D721Med (cell line): ENCODE measurements around the gene MEX3D.

Experiments used
- DNase-seq: peaks from one replicate; pipeline ENCODE4 v3.0.0; 2011; ENCODE audit warnings: low spot score; ENCODE audit not compliant: insufficient read length
- FAIRE-seq: peaks from 2 replicates; lab custom pipeline; 2011; peaks lifted over from hg19 to GRCh38; lab: Jason Lieb, UNC
- TF ChIP-seq, protein P1 (sequence below): IDR thresholded peaks from 2 replicates; pipeline ENCODE4 v1.5.1; 2012; ENCODE audit warnings: mild to moderate bottlenecking, control low read depth; ENCODE audit not compliant: insufficient read depth; ENCODE audit errors: missing control alignments

The MEX3D gene

DNA sequence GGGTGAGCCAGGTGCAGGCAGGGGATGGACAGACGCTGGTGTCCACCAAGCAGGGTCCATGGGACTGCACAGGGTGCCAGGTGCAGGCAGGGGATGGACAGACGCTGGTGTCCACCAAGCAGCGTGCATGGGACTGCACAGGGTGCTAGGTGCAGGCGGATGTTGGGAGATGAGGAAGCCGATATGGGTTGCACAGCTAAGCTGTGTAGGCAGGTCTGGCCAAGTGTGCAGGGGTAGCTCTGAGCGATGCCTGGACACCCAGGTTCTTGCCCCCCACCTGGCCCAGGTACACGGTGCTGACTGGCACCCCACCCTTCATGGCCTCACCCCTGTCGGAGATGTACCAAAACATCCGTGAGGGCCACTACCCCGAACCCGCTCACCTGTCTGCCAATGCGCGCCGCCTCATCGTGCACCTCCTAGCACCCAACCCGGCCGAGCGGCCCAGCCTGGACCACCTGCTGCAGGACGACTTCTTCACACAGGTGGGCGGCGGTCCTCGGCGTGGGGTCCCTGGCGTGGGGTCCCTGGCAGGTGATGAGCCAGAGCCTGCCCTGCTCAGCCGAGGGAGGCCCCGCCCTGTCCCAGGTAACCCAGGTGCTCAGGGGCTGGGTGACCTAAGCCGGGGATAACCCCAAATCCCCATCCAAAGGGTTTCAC lies 40.3 kb downstream of the MEX3D start:
- FAIRE-seq (no peak), DNase-seq (no peak)

GRCh38 chr19:1526979-1527649 lies 41.0 kb downstream of the MEX3D start:
- TF ChIP-seq, protein P1, sequence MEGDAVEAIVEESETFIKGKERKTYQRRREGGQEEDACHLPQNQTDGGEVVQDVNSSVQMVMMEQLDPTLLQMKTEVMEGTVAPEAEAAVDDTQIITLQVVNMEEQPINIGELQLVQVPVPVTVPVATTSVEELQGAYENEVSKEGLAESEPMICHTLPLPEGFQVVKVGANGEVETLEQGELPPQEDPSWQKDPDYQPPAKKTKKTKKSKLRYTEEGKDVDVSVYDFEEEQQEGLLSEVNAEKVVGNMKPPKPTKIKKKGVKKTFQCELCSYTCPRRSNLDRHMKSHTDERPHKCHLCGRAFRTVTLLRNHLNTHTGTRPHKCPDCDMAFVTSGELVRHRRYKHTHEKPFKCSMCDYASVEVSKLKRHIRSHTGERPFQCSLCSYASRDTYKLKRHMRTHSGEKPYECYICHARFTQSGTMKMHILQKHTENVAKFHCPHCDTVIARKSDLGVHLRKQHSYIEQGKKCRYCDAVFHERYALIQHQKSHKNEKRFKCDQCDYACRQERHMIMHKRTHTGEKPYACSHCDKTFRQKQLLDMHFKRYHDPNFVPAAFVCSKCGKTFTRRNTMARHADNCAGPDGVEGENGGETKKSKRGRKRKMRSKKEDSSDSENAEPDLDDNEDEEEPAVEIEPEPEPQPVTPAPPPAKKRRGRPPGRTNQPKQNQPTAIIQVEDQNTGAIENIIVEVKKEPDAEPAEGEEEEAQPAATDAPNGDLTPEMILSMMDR, result no peak
- DNase-seq, result no peak
- FAIRE-seq, result no peak

More for the DNA sequence above, 40.3 kb downstream of the MEX3D start:
- TF ChIP-seq, protein P1, result no peak

- DNase-seq (no peak), FAIRE-seq (no peak)
- TF ChIP-seq, protein P1, result no peak
These were observed 41.9 kb downstream of the MEX3D start for GRCh38 chr19:1526066-1526778.

GRCh38 chr19:1525343-1525742 lies 42.8 kb downstream of the MEX3D start:
- FAIRE-seq (no peak), DNase-seq (no peak)
- TF ChIP-seq, protein P1, result no peak

GRCh38 chr19:1524972-1525325 lies 43.2 kb downstream of the MEX3D start:
- no peak for DNase-seq
- no peak for FAIRE-seq
- TF ChIP-seq, protein P1, result no peak

DNA sequence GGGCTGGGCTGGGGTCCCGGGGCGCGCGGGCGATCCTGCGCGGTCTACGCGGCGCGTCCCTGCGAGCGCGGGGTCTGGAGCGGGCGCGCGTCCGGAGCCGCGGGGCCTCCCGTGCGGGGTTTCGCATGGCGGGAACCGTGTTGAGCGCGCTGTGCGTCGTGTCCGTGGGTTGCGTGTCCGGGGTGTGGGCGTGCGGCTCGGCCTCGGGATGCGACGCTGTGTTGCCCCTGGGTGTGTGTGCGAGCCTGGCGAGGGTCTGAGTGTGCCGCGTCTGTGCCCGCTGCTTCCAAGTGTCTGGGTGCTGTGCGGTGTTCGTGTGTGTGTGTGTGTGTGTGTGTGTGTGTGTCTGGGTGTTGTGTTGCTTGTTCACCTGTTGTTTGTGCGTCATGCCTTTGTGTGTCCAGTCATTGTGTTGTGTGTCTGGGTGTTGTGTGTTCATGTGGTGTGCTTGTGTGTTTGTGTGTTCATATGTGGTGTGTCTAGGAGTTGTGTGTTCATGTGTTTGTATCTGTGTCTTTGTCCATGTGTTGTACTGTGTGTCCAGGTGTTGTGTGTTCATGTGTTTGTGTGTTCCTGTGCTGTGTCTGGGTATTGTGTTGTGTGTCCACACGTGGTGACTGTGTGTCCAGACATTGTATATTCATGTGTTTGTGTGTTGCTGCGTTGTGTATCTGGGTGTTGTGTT lies 43.7 kb downstream of the MEX3D start:
- FAIRE-seq (no peak), DNase-seq (no peak)
- TF ChIP-seq, protein P1, result no peak
